ENCODE measurements around the gene POR. TPM values are rescaled to one million over a fixed set of nuclear protein-coding genes. Genes with fewer than 3 reads are reported as not detected.

Gene POR
- total RNA-seq, 1 donor from 2014 or later = 244 TPM

DNA sequence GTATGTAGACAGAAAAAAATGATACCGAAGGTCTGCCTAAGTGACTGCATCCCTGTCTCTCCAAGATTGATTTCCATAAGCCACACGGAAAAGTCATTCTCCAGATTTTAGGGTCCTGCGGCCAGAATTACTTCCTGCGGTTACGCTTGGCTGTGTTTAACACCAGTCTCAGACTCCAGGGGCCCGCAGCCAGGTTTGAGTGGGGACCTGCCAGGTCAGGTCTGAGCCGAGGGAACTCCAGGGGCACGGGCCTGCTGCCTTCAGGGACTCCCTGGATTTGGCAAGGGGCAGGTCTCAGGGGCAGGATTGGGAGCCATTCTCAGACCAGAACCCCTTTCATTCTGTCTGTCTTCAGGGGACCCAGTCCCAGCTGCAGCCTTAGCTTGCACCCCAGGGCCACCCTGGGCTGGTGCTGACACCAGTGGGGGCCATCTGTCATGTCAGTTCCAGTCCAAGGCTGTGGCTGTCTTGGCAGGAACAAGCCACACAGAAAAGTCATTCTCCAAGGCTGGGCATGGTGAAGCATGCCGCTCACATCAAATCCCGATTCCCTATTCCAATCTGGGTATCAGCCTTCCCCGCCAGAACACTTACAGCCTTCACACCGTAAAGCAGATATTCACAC, 40.5 kb downstream of the POR start:
- Histone ChIP-seq H3K4me1 (peaks cover 18% of the 10 kb centered on the region), H3K36me3 (peaks cover 66% of the 10 kb centered on the region), H3K4me3 (no peak overlapping the region), H3K27me3 (ENCODE audit: low read depth) (no peaks in the 10 kb centered on the region), H3K9me3 (no peaks in the 10 kb centered on the region), H3K27ac (no peak overlapping the region)
- intact Hi-C loops (cut with DNase I) = no loop called here
- TF ChIP-seq, protein P1, sequence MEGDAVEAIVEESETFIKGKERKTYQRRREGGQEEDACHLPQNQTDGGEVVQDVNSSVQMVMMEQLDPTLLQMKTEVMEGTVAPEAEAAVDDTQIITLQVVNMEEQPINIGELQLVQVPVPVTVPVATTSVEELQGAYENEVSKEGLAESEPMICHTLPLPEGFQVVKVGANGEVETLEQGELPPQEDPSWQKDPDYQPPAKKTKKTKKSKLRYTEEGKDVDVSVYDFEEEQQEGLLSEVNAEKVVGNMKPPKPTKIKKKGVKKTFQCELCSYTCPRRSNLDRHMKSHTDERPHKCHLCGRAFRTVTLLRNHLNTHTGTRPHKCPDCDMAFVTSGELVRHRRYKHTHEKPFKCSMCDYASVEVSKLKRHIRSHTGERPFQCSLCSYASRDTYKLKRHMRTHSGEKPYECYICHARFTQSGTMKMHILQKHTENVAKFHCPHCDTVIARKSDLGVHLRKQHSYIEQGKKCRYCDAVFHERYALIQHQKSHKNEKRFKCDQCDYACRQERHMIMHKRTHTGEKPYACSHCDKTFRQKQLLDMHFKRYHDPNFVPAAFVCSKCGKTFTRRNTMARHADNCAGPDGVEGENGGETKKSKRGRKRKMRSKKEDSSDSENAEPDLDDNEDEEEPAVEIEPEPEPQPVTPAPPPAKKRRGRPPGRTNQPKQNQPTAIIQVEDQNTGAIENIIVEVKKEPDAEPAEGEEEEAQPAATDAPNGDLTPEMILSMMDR (IDR thresholded peaks at IDR 0.05) = no peak
- no peak for ATAC-seq
- DNase-seq = no peak

DNA sequence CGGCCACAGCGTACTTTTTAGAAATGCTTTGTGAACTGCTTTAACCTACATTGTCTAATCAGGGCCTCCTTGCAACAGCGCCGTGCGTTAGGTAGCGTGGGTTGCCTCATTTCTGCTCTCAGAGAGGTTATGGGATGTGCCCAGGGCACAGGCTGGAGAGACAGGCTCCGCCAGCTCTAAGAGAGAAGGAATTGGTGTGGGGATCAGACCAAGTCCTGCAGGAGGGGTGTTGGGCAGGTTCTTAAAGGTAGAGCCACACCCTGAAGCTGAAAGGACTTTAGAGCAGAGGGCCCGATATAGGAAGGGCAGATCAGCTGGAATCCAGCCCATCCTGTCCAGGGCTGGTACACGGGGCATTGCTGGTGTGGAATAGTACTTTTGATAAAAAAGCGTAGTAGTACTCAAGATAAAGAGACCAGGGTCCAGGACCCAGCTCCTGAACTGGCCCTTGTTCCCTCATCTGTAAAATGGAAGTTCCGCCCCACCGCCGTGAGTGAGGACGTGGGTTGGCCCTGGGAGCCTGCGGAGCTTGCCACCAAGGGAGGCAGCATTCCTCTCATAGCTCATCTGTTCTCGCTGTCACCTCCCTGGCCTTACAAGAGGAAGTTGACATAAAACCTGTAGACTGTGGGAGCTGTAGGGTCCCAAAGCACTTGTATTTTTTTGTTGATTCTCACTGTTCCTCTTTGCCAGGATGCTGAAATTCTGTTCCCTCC, 42.2 kb downstream of the POR start:
- DNase-seq (peak; percentile 81), ATAC-seq (peak; percentile 86 to 93)
- H3K36me3 ChIP-seq = peaks cover 81% of the 10 kb centered on the region
- no peaks in the 10 kb centered on the region for H3K9me3 ChIP-seq
- intact Hi-C loops (cut with DNase I) = no loop called here
- H3K27me3 ChIP-seq (ENCODE audit: low read depth) = no peaks in the 10 kb centered on the region
- TF ChIP-seq, protein P1 (IDR thresholded peaks at IDR 0.05) = no peak
- H3K4me1 ChIP-seq = peaks cover 5% of the 10 kb centered on the region
- H3K27ac ChIP-seq = peak overlapping the region; percentile 70
- H3K4me3 ChIP-seq = no peak overlapping the region

DNA sequence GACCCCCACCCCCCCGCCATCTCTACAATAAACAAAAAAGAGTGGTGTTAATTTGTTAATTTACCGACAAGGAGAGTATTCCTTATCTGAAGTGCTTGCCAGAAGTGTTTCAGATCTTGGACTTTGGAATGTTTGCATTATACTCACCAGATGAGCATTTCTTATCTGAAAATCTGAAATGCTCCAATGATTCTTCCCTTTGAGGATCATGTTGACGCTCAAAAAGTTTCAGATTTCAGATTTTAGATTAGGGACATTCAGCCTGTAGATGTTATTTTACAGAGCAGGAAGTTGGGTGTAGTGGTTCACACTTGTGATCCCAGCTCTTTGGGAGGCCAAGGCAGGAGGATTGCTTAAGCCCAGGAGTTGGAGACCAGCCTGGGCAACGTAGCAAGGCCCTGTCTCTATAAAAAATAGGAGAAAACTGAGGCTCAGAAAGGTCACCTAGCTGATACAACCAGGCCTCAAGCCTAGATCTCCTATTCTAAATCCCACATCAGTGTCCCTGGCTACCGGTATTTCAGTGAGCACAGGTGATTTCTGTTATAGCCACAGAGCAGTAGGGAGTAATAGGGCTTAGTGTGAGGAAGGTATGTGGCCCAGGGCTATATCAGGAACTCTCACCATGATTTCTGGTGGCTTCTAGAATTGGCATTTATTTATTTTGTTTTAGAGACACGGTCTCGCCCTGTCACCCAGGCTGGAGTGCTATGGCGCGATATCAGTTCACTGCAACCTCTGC, 44.0 kb downstream of the POR start:
- TF ChIP-seq, protein P1 (IDR thresholded peaks at IDR 0.05) = no peak
- intact Hi-C loops (cut with DNase I) = no loop called here
- Histone ChIP-seq H3K9me3 (no peaks in the 10 kb centered on the region), H3K27me3 (ENCODE audit: low read depth) (no peaks in the 10 kb centered on the region), H3K4me1 (no peaks in the 10 kb centered on the region), H3K36me3 (peaks cover 75% of the 10 kb centered on the region), H3K27ac (peak overlapping the region; percentile 27), H3K4me3 (no peak overlapping the region)
- peak in 1 of 2 donors; percentile 13 for ATAC-seq
- DNase-seq = no peak

DNA sequence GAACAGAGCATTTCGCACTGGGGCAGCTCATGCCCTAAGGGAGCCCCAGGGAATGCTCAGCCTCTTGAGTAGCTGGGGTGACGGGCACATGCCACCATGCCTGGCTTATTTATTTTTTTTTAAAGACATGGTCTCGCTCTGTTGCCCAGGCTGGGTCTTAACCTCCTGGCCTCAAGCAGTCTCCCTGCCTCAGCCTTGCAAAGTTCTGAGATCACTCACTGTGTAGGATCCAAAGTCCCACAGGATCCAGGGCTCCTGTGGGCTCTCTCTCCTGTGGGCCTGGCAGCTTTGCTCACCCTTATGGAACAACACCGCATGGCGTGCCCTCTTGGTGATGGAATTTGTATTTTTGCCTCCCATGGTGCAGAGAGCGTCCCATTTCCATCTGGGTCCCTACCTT, 45.4 kb downstream of the POR start:
- intact Hi-C loops (cut with DNase I) = no loop called here
- H3K9me3 ChIP-seq = no peaks in the 10 kb centered on the region
- TF ChIP-seq, protein P1 (IDR thresholded peaks at IDR 0.05) = no peak
- ATAC-seq (no peak), DNase-seq (no peak)
- no peak overlapping the region for H3K4me3 ChIP-seq
- H3K4me1 ChIP-seq = peaks cover under 1% of the 10 kb centered on the region
- H3K27ac ChIP-seq = no peak overlapping the region
- H3K36me3 ChIP-seq = peaks cover 63% of the 10 kb centered on the region
- no peaks in the 10 kb centered on the region for H3K27me3 ChIP-seq (ENCODE audit: low read depth)

DNA sequence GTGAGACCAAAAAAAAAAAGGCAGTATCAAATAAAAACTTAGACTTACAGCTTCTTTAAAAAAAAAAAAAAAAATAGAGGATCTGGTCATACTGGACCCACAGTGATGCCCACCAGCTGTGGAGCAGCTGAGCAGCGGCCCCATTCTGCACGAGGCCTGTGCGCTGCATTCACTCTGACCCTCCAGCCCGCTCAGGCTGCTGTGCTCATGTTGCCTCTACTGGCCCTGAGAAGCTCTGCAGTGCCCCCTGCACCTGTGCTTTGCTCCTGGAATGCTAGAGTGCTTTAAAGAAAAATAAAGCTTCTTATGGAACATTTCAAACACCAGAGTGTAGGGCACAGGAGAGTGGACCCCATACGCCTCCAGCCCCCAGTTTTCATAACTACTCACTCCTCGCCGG, 46.3 kb downstream of the POR start:
- intact Hi-C loops (cut with DNase I) = no loop called here
- TF ChIP-seq, protein P1 (IDR thresholded peaks at IDR 0.05) = no peak
- no peak overlapping the region for H3K27ac ChIP-seq
- H3K4me3 ChIP-seq = no peak overlapping the region
- no peaks in the 10 kb centered on the region for H3K27me3 ChIP-seq (ENCODE audit: low read depth)
- no peak for ATAC-seq
- peaks cover 7% of the 10 kb centered on the region for H3K4me1 ChIP-seq
- peaks cover 63% of the 10 kb centered on the region for H3K36me3 ChIP-seq
- no peak for DNase-seq
- H3K9me3 ChIP-seq = no peaks in the 10 kb centered on the region

Data from lower lobe of right lung (tissue), 2 donors.